IPS-18a (cell line): ENCODE results near the gene TRAF2.
A peak's percentile ranks its signal among the peaks of the same experiment; 100 is the strongest.

ENCODE experiments used
- H3K27ac ChIP-seq: one replicate; pipeline ENCODE4 v1.5.1; 2013; ENCODE audit warnings: low read length
- H3K27me3 ChIP-seq: one replicate; pipeline ENCODE4 v1.6.1; 2013; ENCODE audit warnings: mild to moderate bottlenecking, low read length; ENCODE audit not compliant: control insufficient read depth, insufficient read depth
- H3K36me3 ChIP-seq: one replicate; pipeline ENCODE4 v1.6.1; 2013; ENCODE audit warnings: low read depth, low read length; ENCODE audit not compliant: control insufficient read depth
- H3K4me1 ChIP-seq: one replicate; pipeline ENCODE4 v1.6.1; 2013; ENCODE audit warnings: low read depth, low read length; ENCODE audit not compliant: control insufficient read depth
- H3K4me3 ChIP-seq: one replicate; pipeline ENCODE4 v1.5.1; 2013; ENCODE audit warnings: low read length
- H3K9ac ChIP-seq: one replicate; pipeline ENCODE4 v1.6.1; 2013; ENCODE audit warnings: mild to moderate bottlenecking, low read length, moderate library complexity
- H3K9me3 ChIP-seq: one replicate; pipeline ENCODE4 v1.6.1; 2013; ENCODE audit warnings: low read depth, low read length; ENCODE audit not compliant: control insufficient read depth

TRAF2 gene

GRCh38 chr9:136849960-136850865 is 36.1 kb upstream of the TRAF2 start:
- peak overlapping the region; percentile 71 for H3K4me3 ChIP-seq
- peaks cover 6% of the 10 kb centered on the region for H3K4me1 ChIP-seq
- H3K9me3 ChIP-seq = no peaks in the 10 kb centered on the region
- H3K27ac ChIP-seq = no peak overlapping the region
- H3K27me3 ChIP-seq = no peaks in the 10 kb centered on the region
- no peak overlapping the region for H3K9ac ChIP-seq
- peaks cover 4% of the 10 kb centered on the region for H3K36me3 ChIP-seq

GRCh38 chr9:136850866-136851775 is 35.2 kb upstream of the TRAF2 start:
- Histone ChIP-seq H3K9me3 (no peaks in the 10 kb centered on the region), H3K9ac (no peak overlapping the region), H3K36me3 (peaks cover 4% of the 10 kb centered on the region), H3K27ac (no peak overlapping the region), H3K4me1 (peaks cover 6% of the 10 kb centered on the region), H3K27me3 (no peaks in the 10 kb centered on the region), H3K4me3 (no peak overlapping the region)

- Histone ChIP-seq H3K4me1 (peaks cover 6% of the 10 kb centered on the region), H3K27ac (no peak within 1 kb of the TSS), H3K9me3 (no peaks in the 10 kb centered on the region), H3K27me3 (no peaks in the 10 kb centered on the region), H3K9ac (no peak within 1 kb of the TSS), H3K36me3 (peaks cover 4% of the 10 kb centered on the region), H3K4me3 (no peak within 1 kb of the TSS)
These were observed 34.2 kb upstream of the TRAF2 start, which contains the start of gene MAMDC4 for GRCh38 chr9:136851941-136852663. TSS of gene MAMDC4 (plus strand) at chr9:136852346. CDS start at chr9:136852417, 71 bp downstream.

- peaks cover 4% of the 10 kb centered on the region for H3K36me3 ChIP-seq
- no peaks in the 10 kb centered on the region for H3K9me3 ChIP-seq
- no peak overlapping the region for H3K9ac ChIP-seq
- H3K27ac ChIP-seq = no peak overlapping the region
- H3K4me1 ChIP-seq = peaks cover 6% of the 10 kb centered on the region
- no peak overlapping the region for H3K4me3 ChIP-seq
- no peaks in the 10 kb centered on the region for H3K27me3 ChIP-seq
These were observed 33.4 kb upstream of the TRAF2 start for GRCh38 chr9:136852664-136853595.

GRCh38 chr9:136853596-136854112 is 32.7 kb upstream of the TRAF2 start:
- Histone ChIP-seq H3K9ac (no peak overlapping the region), H3K27ac (no peak overlapping the region), H3K27me3 (no peaks in the 10 kb centered on the region), H3K9me3 (no peaks in the 10 kb centered on the region), H3K4me3 (no peak overlapping the region), H3K36me3 (peaks cover 4% of the 10 kb centered on the region), H3K4me1 (peaks cover 6% of the 10 kb centered on the region)

GRCh38 chr9:136854113-136854841 is 32.0 kb upstream of the TRAF2 start:
- Histone ChIP-seq H3K27ac (no peak overlapping the region), H3K4me1 (peaks cover 6% of the 10 kb centered on the region), H3K9ac (no peak overlapping the region), H3K27me3 (no peaks in the 10 kb centered on the region), H3K9me3 (no peaks in the 10 kb centered on the region), H3K36me3 (peaks cover 4% of the 10 kb centered on the region), H3K4me3 (no peak overlapping the region)

GRCh38 chr9:136854842-136855460 is 31.4 kb upstream of the TRAF2 start:
- no peak overlapping the region for H3K4me3 ChIP-seq
- peaks cover 4% of the 10 kb centered on the region for H3K36me3 ChIP-seq
- H3K4me1 ChIP-seq = peaks cover 3% of the 10 kb centered on the region
- no peak overlapping the region for H3K9ac ChIP-seq
- no peaks in the 10 kb centered on the region for H3K9me3 ChIP-seq
- H3K27ac ChIP-seq = no peak overlapping the region
- H3K27me3 ChIP-seq = no peaks in the 10 kb centered on the region

GRCh38 chr9:136855461-136856078 is 30.7 kb upstream of the TRAF2 start:
- Histone ChIP-seq H3K4me3 (no peak overlapping the region), H3K4me1 (no peaks in the 10 kb centered on the region), H3K27me3 (no peaks in the 10 kb centered on the region), H3K27ac (no peak overlapping the region), H3K9ac (no peak overlapping the region), H3K36me3 (peaks cover 3% of the 10 kb centered on the region), H3K9me3 (no peaks in the 10 kb centered on the region)

- Histone ChIP-seq H3K36me3 (peaks cover 4% of the 10 kb centered on the region), H3K9me3 (no peaks in the 10 kb centered on the region), H3K27ac (no peak overlapping the region), H3K4me1 (no peaks in the 10 kb centered on the region), H3K4me3 (no peak overlapping the region), H3K9ac (no peak overlapping the region), H3K27me3 (no peaks in the 10 kb centered on the region)
These were observed 30.2 kb upstream of the TRAF2 start for GRCh38 chr9:136856079-136856476.
